IPS-20b (cell line): ENCODE measurements around the gene SLU7.

ENCODE experiments used
- H3K27ac ChIP-seq: one replicate; pipeline ENCODE4 v1.5.1; 2013; ENCODE audit warnings: low read length
- H3K27me3 ChIP-seq: 2 replicates; pipeline ENCODE4 v1.6.1; 2013; ENCODE audit warnings: mild to moderate bottlenecking, low read length, inconsistent platforms; ENCODE audit not compliant: insufficient read depth
- H3K36me3 ChIP-seq: 2 replicates; pipeline ENCODE4 v1.6.1; 2013; ENCODE audit warnings: low read depth, mild to moderate bottlenecking, inconsistent platforms, low read length, moderate library complexity; ENCODE audit not compliant: insufficient read depth
- H3K4me1 ChIP-seq: 2 replicates; pipeline ENCODE4 v1.6.1; 2013; ENCODE audit warnings: mild to moderate bottlenecking, control low read depth, inconsistent platforms, low read length, moderate library complexity; ENCODE audit not compliant: insufficient read depth
- H3K4me3 ChIP-seq: 2 replicates; pipeline ENCODE4 v1.5.1; 2013; ENCODE audit warnings: mild to moderate bottlenecking, low read length, inconsistent platforms
- H3K9ac ChIP-seq: 2 replicates; pipeline ENCODE4 v1.6.1; 2013; ENCODE audit warnings: low read depth, mild to moderate bottlenecking, inconsistent platforms, low read length, moderate library complexity
- H3K9me3 ChIP-seq: 2 replicates; pipeline ENCODE4 v1.6.1; 2013; ENCODE audit warnings: mild to moderate bottlenecking, low read depth, low read length, inconsistent platforms; ENCODE audit not compliant: insufficient read depth

Gene SLU7

DNA sequence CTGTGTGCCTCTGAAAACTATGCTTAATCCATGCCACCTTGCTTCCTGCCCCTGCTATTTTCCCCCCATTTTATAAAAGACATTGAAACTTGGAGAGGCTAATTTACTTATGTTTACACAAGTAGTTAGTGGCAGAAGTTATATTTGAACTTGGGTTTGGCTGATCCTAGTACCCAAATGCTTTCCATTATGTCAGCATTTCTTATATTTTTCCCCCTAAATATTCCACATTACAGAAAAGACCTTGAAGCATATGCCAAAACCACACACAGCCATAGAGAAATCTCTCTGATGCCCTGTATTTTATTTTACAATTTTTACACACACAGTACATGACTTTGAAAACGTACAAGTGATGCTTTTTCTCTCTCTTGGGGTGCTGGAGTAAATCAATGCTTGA, 59.6 kb downstream of the SLU7 start:
- H3K9ac ChIP-seq, result no peak overlapping the region
- no peaks in the 10 kb centered on the region for H3K9me3 ChIP-seq
- H3K4me1 ChIP-seq, result no peaks in the 10 kb centered on the region
- no peak overlapping the region for H3K27ac ChIP-seq
- no peak overlapping the region for H3K4me3 ChIP-seq
- no peaks in the 10 kb centered on the region for H3K36me3 ChIP-seq
- no peaks in the 10 kb centered on the region for H3K27me3 ChIP-seq

DNA sequence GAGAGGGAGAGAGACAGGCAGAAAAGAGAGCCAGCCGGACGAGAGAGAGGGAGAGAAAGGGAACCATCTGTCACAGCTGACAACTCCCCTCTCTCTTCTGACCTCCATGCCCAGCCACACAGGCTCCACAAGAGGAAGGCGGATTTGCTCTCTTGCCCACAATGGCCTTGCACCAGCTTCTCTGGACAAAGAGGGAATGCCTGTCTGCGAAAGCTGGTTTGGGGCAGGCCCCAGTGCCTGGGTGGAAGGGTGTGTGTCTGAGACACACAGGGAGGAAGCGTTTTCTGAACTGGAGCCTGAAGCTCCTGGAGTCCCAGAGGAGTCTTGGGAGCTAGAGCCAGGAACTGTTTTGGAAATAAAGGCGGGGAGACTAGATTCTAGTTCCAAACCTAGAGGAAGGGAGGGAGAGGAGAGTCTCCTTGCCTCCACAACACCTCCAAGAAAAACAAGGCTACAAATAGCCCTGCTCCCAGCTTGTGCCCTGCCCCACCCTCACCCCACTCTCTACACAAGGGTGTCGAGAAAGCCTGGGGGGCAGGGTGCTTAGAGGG, 60.9 kb downstream of the SLU7 start:
- Histone ChIP-seq H3K9ac (no peak overlapping the region), H3K9me3 (no peaks in the 10 kb centered on the region), H3K27ac (no peak overlapping the region), H3K4me1 (no peaks in the 10 kb centered on the region), H3K36me3 (no peaks in the 10 kb centered on the region), H3K4me3 (no peak overlapping the region), H3K27me3 (no peaks in the 10 kb centered on the region)

DNA sequence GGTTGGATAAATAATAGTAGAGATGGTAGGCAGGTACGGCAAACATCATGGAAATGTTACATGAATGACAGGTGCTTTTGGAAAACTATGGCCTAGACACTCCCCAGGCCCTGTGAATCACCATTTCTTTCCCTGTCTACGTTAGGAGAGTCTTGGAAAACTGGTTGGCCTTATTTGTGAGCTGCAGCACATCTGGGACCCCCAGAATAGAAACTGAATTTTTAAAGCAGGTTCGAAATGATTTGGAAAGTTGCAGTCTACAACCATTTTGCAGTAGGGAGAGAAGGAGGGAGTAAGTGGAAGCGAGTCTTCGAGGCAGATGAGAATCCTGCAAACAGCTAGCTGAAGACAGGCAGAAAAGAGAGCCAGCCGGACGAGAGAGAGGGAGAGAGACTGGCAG, 61.5 kb downstream of the SLU7 start:
- H3K9me3 ChIP-seq, result no peaks in the 10 kb centered on the region
- no peaks in the 10 kb centered on the region for H3K4me1 ChIP-seq
- H3K4me3 ChIP-seq, result no peak overlapping the region
- no peak overlapping the region for H3K27ac ChIP-seq
- no peaks in the 10 kb centered on the region for H3K36me3 ChIP-seq
- H3K9ac ChIP-seq, result no peak overlapping the region
- H3K27me3 ChIP-seq, result no peaks in the 10 kb centered on the region

DNA sequence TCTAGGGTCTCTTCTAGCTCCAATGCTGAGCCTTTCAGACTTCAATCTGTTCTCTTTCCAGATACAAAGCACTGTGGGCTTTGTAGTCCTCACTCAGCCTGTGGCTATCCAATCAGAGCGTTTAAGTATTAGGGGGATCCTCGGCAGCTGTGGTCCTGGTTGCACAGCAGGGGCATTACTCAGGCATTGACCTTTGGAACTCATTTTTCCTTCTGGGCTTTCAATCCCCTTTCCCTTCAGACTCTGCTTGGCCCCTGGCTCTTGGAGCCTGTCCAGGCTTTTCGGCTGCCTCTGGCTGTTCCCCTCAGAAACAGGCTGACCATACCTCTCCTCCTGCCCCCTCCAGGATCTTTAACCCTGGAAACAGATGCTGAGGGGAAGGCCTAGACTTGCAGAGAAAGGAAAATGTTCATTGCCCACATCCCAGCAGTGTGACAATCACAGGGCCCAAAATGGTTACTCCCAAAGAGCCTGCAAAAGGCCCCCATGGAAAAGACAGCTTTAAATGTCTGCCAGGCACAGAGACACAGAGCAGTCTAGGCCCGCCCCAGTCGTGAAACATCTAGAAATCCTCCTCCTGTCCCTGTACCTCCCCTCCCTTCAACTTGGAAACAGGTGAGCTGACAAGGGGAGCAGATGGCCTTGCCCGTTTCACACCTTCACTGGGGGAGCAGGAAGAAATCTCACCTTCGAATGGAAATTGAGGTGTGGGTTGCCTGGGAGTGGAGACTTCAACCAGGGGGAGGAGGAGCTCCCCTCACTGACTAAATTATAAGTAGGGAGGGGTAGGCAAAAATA, 62.1 kb downstream of the SLU7 start:
- Histone ChIP-seq H3K36me3 (no peaks in the 10 kb centered on the region), H3K27me3 (no peaks in the 10 kb centered on the region), H3K4me3 (no peak overlapping the region), H3K9ac (no peak overlapping the region), H3K9me3 (no peaks in the 10 kb centered on the region), H3K27ac (no peak overlapping the region), H3K4me1 (no peaks in the 10 kb centered on the region)

DNA sequence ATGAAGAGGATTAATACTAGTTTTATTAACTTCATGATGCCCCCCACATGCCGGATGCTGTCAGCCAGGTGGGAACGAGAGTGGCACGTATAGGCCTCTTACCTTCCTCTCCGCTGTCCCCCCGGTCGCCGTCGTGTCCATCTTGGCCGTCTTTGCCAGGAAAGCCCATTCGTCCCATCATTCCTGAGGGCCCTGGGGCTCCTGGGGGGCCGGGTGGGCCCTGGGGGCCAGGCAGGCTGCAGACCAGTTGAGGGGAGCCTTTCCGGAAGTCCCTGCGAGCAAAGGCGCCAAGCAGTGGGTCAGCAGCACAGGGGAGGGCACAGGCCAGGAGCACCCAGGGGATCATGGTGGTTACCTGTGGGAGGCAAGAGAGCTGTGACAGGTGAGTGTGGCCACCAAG, 64.2 kb downstream of the SLU7 start:
- no peak overlapping the region for H3K27ac ChIP-seq
- H3K4me3 ChIP-seq, result no peak overlapping the region
- H3K36me3 ChIP-seq, result no peaks in the 10 kb centered on the region
- H3K27me3 ChIP-seq, result no peaks in the 10 kb centered on the region
- no peaks in the 10 kb centered on the region for H3K4me1 ChIP-seq
- no peak overlapping the region for H3K9ac ChIP-seq
- H3K9me3 ChIP-seq, result no peaks in the 10 kb centered on the region

DNA sequence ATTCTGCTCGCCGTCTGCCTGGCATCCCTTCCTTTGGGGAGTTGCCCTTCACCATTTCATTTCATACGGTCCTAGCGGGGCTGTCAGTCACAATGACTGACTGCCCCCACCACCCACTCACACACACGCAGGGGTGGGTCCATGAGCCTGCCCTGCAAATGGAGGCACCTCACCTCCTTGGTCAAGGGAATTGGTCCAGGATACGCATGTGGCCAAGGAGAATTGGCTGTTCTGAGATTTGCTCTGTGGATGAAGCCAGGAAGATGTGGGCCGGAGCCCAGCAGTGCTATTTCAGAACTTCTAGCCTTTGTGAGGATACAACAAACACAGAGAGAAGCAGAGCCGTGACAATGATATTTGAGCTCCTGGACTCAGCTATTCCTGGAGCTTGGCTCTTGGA, 65.5 kb downstream of the SLU7 start:
- H3K27me3 ChIP-seq, result no peaks in the 10 kb centered on the region
- no peak overlapping the region for H3K4me3 ChIP-seq
- no peak overlapping the region for H3K27ac ChIP-seq
- no peak overlapping the region for H3K9ac ChIP-seq
- no peaks in the 10 kb centered on the region for H3K36me3 ChIP-seq
- no peaks in the 10 kb centered on the region for H3K9me3 ChIP-seq
- H3K4me1 ChIP-seq, result no peaks in the 10 kb centered on the region; the same call in 1 of the 2 replicates

DNA sequence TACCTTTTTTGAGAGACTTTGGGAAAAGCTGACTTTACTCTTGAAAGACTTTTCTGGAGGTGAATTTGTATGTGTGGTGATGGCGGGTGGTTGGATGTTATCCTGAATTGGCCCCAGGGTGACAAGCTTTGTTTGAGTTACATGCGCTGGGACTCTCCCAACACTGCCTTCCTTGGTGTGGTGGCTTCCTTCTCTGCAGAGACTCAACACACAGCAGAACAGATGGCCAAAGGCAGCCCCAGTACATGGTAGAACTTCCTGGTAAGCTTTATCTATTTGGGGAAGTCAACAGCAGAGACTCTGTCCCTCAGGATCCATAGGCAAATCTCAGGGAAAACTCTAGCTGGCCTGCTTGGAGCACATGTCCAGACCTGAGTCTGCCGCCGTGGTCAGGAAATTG, 66.6 kb downstream of the SLU7 start:
- H3K27ac ChIP-seq, result no peak overlapping the region
- H3K27me3 ChIP-seq, result no peaks in the 10 kb centered on the region
- no peaks in the 10 kb centered on the region for H3K36me3 ChIP-seq
- no peak overlapping the region for H3K9ac ChIP-seq
- H3K4me3 ChIP-seq, result no peak overlapping the region
- no peaks in the 10 kb centered on the region; the same call in 1 of the 2 replicates for H3K4me1 ChIP-seq
- no peaks in the 10 kb centered on the region for H3K9me3 ChIP-seq
